HG02759 (cell line): ENCODE results near the gene LDLRAD4.
A peak's percentile ranks its signal among the peaks of the same experiment; 100 is the strongest.

ENCODE experiments used
- ATAC-seq: cut with Tn5 transposase; IDR thresholded peaks from one replicate; pipeline ENCODE4 v1.9.1; 2021; ENCODE audit warnings: mild to moderate bottlenecking, moderate library complexity; ENCODE audit not compliant: unreplicated experiment

Gene LDLRAD4

DNA sequence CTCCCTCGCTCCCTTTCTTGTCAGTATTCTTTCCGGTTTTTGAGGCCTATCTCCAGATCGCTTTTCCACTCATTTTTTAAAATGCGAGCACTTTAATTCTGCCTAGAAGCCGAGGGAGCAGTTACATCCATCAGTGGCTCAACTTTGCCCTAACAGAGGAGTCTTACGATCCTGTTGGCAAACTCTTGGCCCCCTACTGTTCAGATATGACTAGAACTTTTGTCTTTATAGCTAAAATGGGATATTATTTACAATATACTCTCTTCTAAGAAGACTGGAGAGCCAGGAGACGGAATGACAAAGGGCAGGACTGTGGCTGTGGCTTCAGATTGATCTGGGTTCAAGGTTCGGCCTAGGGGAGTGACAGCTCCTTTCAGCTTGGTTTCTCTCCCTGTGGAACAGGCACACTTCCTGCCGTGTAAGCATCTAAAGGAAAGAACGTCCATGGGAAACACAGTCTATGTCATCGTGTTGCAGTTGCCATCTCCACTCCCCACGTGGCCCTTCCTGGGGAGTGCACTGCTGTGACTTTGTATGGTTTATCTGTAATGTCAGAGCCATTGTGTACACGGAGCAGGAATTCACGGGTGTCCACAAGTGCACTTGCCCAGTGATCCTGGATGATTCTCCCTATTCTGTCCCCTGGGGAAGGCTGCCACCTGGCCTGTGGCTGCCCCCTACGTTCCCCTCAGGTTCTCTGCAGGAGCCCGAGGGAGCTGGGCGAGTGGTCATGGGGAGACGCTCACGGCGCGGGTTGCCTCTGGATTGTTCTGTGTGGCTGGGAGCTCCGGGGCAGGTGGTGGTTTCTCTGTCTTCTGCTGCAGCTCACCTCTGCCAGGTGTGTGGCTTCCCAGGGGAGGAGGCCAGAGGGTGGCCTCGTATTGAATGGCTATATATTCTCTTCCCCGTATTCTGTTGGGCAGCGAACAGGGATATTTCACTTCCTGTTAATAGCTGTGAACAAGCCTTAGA lies 222.0 kb downstream of the LDLRAD4 start:
- ATAC-seq, result no peak

DNA sequence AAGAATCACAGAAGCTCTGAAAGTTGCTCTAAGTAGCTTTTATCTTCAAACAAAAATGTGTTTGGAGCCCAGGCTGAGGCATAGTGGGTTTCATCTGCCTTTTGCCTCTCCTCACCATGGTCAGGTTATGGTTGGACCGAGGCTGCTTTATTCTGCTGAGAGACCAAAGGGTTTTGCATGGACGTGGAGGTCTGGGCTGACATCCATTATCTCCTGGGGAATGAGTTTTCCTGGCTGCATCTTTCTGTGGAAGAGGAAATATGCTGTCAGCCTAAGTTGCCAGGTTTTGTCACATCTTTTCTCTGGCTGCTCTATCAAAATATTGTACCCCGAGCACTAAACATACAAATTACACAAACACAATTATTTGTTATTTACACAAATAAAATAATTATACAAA lies 223.2 kb downstream of the LDLRAD4 start:
- no peak for ATAC-seq

DNA sequence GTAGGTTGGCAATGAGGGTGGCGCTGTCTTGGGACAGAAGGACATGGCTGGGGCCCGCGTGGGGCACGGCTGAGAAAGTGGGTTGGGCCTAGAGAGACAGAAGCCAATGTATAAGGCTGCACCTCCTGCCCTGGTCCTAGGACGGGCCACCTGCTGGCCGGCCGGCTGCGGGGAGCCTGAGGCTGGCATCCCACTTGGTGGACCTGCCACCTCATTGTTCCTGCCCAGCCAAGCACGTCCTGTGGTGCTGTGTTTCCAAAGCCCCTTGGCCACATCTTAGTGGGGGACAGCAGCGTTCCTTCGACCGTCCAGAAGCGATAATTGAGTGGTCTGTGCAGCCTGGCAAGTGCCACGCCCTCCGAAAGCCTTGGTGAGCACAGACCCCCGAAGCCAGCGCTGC lies 223.9 kb downstream of the LDLRAD4 start:
- no peak for ATAC-seq

DNA sequence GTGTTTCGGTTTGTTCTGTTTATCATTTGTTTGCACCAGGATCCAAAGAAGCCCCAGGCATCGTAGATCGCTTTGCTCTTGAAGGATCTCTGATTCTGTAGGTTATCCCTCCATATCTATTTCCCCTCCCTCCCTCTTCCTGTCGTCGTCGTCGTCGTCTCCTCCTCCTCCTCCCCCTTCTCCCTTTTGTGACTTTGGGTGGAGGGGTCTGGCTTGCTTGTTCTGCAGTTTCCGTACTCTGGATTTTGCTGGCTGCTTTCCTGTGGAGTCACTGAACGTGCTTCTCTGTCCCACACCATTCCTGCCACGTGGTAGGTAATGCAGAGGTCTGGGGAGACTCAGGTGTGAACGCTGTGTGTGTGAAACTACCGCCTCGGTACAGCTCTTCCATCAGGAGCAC lies 225.0 kb downstream of the LDLRAD4 start:
- ATAC-seq, result no peak

DNA sequence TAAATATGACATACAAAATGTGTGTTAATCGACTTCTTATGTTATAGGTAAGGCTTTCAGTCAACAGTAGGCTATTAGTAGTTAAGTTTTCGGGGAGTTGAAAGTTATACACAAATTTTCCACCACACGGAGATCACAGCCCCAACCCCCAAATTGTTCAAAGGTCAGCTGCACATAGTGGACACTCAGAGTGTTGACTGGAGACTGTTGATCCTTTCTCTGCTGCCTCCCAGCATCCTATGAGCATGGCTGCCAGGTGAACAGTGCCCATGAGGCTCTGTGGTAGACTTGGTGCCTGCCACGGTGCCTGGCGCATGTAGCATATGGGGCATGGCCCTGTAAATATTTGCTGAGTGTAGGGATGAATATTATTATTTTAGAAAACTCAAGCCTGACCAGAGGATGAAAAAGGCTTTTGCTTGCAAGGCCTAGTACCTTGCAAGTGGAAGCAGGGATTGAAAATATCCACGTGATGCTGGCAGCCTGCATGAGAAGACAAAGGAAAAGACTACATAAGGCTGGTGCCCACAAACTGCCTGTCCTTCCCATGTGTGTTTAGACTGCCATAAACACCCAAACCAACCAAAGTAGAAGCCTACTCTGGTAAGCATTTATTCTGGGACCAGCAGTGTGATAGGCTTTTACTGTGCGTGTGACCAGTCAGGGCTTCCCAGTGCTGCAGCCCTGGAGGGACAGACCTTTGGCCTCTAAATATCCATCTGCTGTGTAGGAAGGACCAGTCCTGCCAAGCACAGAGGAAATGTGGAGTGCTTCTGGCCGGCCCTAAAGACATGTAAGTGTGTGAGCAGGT lies 226.1 kb downstream of the LDLRAD4 start:
- no peak for ATAC-seq

DNA sequence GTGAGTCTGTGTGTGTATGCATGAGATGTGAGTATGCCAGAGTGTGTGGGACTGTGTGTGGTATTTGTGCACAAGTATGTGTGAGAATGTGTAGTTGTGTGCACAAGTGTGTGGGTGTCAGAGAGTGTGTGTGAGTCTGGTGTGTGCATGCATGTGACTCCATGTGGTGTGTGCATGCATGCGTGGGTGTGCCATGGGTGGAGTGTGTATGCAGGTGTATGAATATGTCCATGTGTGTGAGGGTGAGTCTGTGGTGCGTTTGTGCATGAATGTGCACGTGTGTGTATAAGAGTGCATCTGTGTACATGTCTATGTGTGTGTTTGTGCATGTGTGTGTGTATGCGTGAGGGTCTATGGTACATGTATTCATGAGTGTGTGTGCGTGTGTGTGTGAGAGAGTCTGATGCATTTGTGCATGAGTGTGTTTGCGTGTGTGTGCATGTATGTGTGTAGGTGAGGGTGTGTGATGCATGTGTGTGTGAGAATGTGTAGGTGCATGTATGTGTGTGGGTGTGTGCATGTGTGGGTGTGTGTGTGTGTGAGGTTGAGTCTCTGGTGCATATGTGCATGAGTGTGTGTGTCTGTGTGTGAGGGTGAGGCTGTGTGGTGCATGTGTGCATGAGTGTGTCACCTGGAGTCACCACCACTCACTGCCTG lies 226.8 kb downstream of the LDLRAD4 start:
- no peak for ATAC-seq

DNA sequence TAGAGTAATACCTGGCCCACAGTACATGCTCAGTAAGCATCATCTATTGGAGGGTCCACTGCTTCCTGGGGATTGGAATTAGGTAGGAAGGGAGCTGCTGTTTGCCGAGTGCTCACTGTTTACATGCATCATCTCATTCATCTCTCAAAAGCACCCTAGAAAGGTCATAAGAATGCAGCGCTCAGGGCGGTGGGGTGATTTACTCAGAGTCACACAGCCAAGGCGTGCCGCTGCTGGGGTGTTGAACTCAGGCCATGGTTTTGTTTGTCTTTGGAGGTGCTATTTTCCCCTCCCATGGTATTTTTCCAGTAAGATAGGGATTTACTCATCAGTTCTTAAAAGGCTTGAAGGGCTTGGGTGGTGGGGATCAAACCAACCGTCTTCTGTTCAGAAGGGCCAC lies 227.5 kb downstream of the LDLRAD4 start:
- ATAC-seq, result no peak

DNA sequence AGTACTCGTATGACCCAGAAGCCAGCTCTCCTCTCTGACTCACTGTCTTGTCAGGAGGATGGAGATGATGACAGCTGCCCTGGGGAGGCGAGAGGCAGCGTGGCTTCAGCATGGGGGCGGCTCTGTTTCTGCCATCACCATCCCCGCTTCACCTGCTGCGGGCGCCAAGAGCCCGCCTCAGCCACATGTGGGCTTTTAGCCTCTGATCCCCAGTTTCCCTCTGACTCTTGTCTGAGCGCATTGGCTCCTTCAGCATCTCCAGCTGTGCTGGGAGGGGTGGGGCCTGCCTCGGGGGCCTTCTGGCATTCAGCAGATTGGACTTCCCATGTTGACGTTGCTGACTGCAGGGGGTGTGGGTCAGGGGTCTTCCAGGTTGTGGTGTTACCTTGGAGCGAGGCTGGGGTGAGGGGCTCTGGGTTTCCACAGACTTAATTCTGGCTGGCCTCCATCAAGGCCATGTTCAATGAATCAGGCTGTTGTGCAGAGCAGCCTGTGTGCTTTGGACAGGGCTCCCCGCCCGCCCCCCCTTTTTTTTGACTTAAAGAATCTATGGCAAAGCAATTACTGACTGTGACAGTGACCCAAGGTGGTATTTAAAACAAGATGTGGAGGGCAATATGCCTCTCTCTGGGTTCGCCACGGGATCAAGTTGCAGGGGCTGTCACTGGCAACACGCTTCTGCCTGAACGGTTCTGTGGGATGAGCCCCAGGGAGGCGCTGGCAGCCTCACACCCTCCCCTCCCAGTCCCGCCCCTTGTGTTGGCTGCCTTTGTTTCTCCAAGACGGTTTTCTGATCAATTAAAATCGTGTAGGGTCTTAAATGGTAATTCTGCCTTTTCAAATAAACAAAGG lies 228.3 kb downstream of the LDLRAD4 start:
- no peak for ATAC-seq

DNA sequence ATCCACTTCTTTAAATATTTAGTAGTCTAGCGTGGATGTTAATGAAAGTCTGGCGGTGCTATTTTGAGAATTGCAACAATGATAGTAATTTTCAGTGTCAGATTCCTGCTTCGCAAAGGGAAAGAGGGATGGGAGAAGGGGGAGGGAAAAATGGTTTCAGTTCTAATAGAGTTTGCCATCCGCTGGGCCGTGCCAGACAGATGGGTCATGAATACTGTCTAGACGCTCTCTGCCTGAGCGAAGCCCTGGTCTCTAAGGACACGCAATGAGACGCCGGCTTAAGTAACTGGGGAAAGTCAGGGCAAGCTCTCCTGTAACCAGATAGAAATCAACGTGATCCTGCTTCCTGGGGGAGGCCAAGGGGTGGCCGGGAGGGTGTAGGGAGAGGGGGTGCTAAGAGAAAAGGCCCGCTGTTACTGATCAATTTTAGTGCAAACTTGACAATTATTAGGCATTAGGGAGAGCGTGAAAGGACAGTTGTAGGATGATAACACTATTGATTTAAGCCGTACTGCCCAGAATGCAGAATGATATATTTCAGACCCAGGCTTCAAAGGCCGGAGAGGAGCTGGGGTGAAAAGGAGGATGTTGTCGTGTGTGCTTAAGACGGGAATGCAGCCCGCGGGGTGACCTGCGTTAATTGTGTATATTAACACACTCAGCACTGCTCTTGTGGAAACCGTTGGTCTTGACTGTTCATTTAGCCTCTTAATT lies 229.2 kb downstream of the LDLRAD4 start:
- ATAC-seq, result no peak

DNA sequence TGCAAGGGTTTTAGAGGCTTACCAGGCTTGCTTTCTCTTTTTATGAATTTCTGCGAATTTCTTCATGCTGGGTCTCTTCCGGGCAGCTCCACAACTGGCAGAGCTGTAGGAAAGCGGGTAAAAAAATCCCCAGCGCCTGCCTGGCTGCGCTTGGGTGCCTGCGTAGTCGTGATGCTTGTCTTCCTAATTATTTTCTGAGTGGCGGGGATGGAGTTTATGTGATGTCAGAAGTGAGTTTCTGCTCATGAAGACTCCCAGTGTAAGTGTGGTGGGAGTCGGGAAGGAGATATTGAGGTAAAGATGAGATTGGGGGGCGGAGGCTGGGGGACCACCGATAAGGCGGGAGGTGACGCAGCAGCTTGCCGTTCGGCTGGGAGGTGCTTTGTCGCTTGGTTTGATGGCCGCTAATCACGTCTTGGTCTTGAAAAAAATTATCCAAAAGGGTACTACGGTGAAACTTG lies 229.8 kb downstream of the LDLRAD4 start:
- no peak for ATAC-seq

DNA sequence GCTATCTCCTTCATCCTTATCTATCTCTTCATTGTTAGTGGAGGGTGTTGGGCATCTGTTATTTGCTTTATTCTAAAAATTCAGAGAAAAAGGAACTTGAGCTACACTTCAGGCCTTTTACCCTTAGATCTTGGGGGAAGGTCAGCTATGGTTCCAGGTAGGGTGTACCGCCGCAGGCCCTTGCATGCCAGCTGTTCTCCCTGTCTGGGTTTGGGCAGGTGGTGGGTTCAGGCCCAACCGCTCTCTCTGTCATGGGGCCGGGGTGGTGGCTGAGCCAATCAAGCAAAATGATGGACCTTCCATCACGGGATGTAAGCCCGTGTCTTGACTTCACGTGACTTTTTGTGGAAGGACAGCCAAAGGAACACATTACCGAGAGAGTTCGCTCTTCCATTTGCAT lies 231.1 kb downstream of the LDLRAD4 start:
- ATAC-seq, result no peak

DNA sequence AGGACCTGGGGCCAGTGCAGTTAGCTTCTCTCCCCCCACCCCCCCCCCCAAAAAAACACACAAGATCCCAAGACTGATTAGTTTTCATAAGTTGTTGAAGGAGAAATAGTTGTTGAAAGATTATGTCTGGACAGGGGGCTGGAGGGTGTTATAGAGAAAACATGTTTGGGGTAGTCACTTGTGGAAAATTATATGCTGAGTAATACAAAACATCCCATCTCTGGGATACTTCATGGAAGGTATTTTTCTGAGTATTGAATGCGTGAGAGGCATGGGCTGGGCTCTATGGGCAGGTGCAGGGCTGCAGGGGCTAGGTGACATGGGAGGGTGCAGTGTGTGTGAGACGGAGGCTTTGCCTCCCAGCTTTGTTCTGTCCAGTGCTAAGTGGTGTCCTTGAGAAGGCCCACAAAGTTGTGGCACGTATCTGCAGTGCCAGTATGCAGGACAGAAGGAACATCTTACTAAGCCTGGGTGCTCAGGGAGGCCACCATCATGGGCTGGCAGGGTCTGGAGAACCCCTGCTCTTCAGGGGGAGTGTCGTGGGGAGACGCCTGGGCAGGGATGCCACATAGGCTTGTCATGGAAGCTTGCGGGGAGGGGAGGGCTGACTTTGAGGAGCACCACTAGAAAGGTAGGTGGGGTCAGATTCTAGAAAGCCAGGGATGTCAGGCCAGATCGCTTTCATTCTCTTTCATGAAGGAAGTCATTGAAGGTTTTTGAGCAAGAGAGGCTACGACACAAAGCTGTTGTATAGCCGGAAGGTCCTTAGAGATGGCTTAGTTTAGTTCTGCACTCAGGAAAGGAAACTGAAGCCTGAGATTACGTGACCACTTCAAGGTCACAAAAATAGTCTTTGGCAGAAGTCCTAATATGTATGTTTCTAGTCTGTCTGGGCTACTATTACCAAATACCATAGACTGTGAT lies 232.0 kb downstream of the LDLRAD4 start:
- ATAC-seq, result peak; percentile 69

DNA sequence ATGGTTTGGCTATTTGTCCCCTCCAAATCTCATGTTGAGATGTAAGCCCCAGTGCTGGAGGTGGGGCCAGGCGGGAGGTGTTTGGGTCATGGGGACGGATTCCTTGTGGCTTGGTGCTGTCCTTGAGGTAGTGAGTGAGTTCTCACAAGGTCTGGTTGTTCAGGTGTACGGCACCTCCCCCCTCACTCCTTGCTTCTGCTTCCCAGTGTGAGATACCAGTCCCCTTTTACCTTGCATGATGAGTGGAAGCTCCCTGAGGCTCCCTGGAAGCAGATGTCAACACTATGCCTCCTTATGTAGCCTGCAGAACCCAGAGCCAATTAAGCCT lies 232.6 kb downstream of the LDLRAD4 start:
- ATAC-seq, result no peak

DNA sequence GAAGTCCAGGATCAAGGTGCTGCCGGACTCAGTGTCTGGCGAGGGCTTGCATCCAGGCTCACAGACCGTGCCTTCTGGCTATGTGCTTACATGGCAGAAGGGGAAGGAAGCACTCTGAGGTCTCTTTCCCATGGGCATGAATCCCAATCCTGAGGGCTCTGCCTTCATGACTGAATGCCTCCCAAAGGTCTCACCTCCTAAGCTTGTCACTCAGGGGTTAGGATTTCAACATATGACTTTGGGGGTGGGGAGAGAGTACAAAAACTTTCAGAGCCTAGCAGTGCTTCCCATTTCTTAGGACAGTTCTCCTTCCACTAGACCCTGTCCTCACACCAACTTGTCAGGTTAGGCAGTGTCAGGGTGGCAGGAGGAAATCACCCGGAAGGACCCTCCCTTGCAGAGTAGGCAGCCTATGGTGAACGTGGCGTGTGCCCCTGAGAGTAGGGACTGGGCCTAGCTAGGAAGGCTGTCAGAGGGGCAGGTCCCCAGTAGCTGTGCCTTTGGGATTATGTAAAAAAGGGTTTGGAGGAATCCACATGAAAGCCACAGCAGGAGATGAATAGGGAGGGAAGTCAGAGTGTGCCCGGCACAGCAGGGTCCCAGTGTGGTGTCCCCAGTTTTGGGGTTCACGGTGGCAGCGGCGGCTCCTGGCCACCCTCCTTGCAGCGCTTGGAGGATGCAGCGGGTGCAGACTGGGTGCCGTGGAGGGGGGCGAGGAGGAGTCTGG lies 233.3 kb downstream of the LDLRAD4 start:
- ATAC-seq, result no peak

DNA sequence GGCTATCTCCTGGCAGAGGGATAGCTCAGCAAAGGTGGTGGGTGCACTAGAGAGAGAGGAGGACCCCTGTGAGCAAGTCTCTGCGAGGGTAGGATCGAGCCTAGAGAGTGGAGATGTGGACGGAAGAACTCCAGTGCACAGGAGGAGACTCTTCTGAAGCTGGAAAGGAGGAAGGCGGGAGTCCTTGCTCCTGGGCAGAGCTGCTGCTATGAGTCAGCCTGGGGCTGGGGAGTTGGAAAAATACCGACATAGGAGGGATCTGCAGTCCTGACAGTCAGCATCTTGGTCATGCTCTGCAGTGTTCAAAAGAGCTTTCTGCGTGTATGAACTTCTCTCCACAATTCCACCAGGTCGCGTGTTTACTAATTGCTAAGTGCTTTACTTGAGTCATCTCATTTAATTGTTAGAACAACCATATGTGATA lies 233.8 kb downstream of the LDLRAD4 start:
- ATAC-seq, result no peak

DNA sequence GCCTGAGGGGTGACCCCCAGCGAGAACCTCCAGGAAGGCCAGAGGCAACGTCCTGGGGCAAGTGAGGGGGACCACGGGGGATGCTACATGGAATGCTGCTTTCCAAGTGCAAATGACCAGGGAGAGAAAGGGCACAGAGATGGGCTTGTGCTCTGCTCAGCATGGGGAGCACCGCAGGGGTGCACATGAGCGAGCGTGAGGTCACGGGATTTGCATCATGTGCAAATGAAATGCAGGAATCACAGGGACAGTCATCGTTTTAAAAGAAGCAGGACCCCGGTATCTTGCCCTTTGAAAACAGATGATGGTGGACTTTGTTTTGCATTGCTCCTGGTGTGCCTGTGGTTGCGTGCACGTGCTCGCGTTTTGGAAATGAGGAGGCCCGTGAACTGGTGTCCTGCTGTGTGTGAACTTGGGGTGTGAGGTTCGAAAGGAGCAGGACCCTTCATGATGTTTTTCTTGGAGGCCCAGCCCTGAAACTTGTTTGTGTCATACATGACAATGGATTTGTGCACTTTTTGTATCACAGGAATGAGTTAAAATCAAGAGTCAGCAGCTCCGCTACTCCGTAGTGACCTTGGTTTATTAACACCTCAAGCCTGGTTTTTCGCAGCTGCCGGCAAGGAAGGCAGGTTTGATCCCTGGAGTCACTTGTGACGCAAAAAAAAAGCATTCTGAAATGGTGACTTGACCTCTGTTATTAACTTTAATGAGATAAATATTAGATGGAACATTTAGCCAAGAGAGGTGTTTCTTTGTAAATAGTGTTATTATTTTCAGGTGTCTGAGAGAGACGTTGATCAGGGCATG lies 234.5 kb downstream of the LDLRAD4 start:
- ATAC-seq, result no peak

DNA sequence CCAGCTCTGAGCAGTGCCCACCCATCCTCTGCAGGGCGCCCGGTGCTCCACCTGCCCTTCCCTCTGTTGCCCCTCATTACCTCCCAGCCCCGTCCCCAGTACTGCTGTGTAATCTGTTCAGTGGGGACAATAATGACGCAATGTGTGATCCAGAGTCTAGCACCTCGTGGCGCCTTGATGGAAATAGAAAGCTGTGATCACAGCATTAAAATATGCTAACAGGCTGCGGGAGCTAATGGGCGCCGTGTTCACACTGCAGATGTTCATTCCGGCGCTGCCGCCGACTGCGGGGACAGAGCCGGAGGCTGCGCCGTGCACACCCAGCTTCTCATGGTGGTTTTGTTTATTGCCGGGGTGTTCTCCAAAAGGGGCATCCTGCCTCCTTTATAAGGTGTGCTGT lies 235.2 kb downstream of the LDLRAD4 start:
- no peak for ATAC-seq
